HG03520 (cell line): Measurements from ENCODE around the gene SLC25A5.
A peak's percentile ranks its signal among the peaks of the same experiment; 100 is the strongest.
"Not testable (repeated sequence)": the region's sequence is repeated elsewhere in the genome, so short reads cannot be mapped to it uniquely, and the experiment has no call there.

Experiments
- ATAC-seq: cut with Tn5 transposase; IDR thresholded peaks from one replicate; pipeline ENCODE4 v1.9.1; 2021; ENCODE audit warnings: mild to moderate bottlenecking, moderate library complexity; ENCODE audit not compliant: unreplicated experiment

The SLC25A5 gene

GRCh38 chrX:119502727-119503483, 34.7 kb downstream of the SLC25A5 start:
- no peak for ATAC-seq

- no peak for ATAC-seq
Observed at GRCh38 chrX:119503484-119503861, 35.2 kb downstream of the SLC25A5 start.

- ATAC-seq: not testable (repeated sequence)
Observed at GRCh38 chrX:119505145-119505544, 36.9 kb downstream of the SLC25A5 start.

- ATAC-seq: no peak
Observed at GRCh38 chrX:119505945-119506344, 37.7 kb downstream of the SLC25A5 start.

GRCh38 chrX:119507206-119507605, 39.0 kb downstream of the SLC25A5 start:
- ATAC-seq: no peak

GRCh38 chrX:119512146-119512800, 44.0 kb downstream of the SLC25A5 start:
- peak; percentile 52 for ATAC-seq

- peak; percentile 90 for ATAC-seq
Observed at GRCh38 chrX:119516157-119516702, 48.0 kb downstream of the SLC25A5 start.

- ATAC-seq: no peak
Observed at GRCh38 chrX:119518371-119518770, 50.1 kb downstream of the SLC25A5 start.
